Renal cortex interstitium (tissue), 11 donors: Measurements from ENCODE around the gene PRICKLE1. TPM values are rescaled to one million over a fixed set of nuclear protein-coding genes. Genes with fewer than 3 reads are reported as not detected.
A peak's percentile ranks its signal among the peaks of the same experiment; 100 is the strongest.

Source experiments
- DNase-seq, 11 donors: peaks; one replicate each; pipeline ENCODE4 v3.0.0-alpha.2; 2013; ENCODE audit warnings: low read depth in 9 of 11, low spot score in 4 of 11; ENCODE audit errors: extremely low read depth in 1 of 11
- polyA plus RNA-seq, 3 donors: library from polyadenylated mRNA; unstranded; fragments of 120-200 nt; gene quantifications; one replicate each; pipeline ENCODE4 v1.2.1, GENCODE V29; 2013; ENCODE audit not compliant: insufficient read length in 3 of 3

Gene PRICKLE1
- polyA plus RNA-seq, 3 donors: 45.4 to 51.0 (median 47.2) TPM

GRCh38 chr12:42511656-42512055 is 77.9 kb downstream of the PRICKLE1 start:
- no peak for DNase-seq

GRCh38 chr12:42510823-42511222 is 78.7 kb downstream of the PRICKLE1 start:
- DNase-seq: no peak

GRCh38 chr12:42508913-42509460 is 80.6 kb downstream of the PRICKLE1 start:
- DNase-seq: no peak

- DNase-seq: no peak
Measured at GRCh38 chr12:42507565-42507964, 82.0 kb downstream of the PRICKLE1 start.

GRCh38 chr12:42507081-42507480 is 82.5 kb downstream of the PRICKLE1 start:
- peak in 1 of 11 donors; percentile 4 for DNase-seq

- DNase-seq: peak in 7 of 11 donors; percentile 15 to 67 (median 30)
Measured at GRCh38 chr12:42504049-42504448, 85.5 kb downstream of the PRICKLE1 start.

GRCh38 chr12:42502682-42503081 is 86.9 kb downstream of the PRICKLE1 start:
- DNase-seq: no peak

- DNase-seq: no peak
Measured at GRCh38 chr12:42498549-42499247, 90.8 kb downstream of the PRICKLE1 start.

GRCh38 chr12:42496886-42497285 is 92.7 kb downstream of the PRICKLE1 start:
- no peak for DNase-seq

- no peak for DNase-seq
Measured at GRCh38 chr12:42495244-42495643, 94.3 kb downstream of the PRICKLE1 start.

GRCh38 chr12:42492267-42492666 is 97.3 kb downstream of the PRICKLE1 start:
- no peak for DNase-seq

GRCh38 chr12:42490261-42490842 is 99.2 kb downstream of the PRICKLE1 start:
- no peak for DNase-seq

GRCh38 chr12:42486407-42486806 is 103.1 kb downstream of the PRICKLE1 start:
- no peak for DNase-seq

GRCh38 chr12:42485823-42486222 is 103.7 kb downstream of the PRICKLE1 start:
- no peak for DNase-seq

- no peak for DNase-seq
Measured at GRCh38 chr12:42484996-42485395, 104.5 kb downstream of the PRICKLE1 start.

- peak in 4 of 11 donors; percentile 35 to 67 (median 54) for DNase-seq
Measured at GRCh38 chr12:42483521-42483790, 106.1 kb downstream of the PRICKLE1 start.

GRCh38 chr12:42482748-42483520 is 106.6 kb downstream of the PRICKLE1 start:
- DNase-seq: peak in 9 of 11 donors; percentile 64 to 84 (median 78)

- peak in 2 of 11 donors; percentile 29 to 46 for DNase-seq
Measured at GRCh38 chr12:42482041-42482747, 107.4 kb downstream of the PRICKLE1 start.

- DNase-seq: no peak
Measured at GRCh38 chr12:42481368-42481767, 108.2 kb downstream of the PRICKLE1 start.
